GM12892 (cell line): ENCODE results near the gene SEMA6D.

Source experiments
- POLR2A ChIP-seq: IDR thresholded peaks from 2 replicates; pipeline ENCODE4 v1.6.1; 2011; ENCODE audit warnings: low read depth, low read length, control low read depth
- POLR2AphosphoS5 ChIP-seq: IDR thresholded peaks from 2 replicates; pipeline ENCODE4 v1.6.1; 2011; ENCODE audit warnings: low read depth, low read length, control low read depth

DNA sequence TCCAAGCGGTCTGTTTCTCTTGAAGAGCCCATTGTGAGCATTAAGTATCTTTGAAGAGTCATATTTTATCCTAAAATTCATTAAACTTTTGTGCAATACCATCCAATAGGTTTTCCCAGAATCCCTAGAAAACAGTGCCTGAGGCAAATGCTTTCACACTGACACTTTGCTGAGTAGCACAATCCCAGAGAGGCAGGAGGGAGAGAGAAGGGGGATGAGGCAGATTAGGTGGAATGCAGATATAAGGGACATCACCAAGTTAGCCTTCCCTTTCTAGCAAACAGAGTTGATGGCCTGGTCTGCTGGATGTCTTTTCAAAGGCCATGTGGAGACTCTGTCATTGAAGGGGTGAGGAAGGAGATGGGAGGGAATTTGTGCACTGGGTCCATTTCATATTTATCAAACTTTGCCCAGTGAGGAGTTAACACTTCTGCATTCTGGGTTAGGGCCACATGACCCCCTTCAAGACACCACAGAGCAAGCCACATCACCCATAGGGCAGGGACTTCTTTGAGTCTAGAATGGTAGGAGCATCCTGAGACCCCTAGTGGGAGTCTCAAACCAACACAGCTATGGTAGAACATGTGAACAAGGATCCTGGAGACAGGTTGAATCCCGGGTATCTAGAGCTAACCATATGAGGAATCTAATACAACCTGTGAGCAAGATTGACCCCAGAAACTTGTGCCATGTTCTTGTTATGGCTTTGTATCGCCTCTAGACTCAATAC is 32.0 kb upstream of the SEMA6D start:
- TF ChIP-seq POLR2A (no peak), POLR2AphosphoS5 (no peak)
